CD4-positive, alpha-beta memory T cell (primary cell): ENCODE results near the gene TRH. TPM values are rescaled to one million over a fixed set of nuclear protein-coding genes. Genes with fewer than 3 reads are reported as not detected.
"Not testable (repeated sequence)": the region's sequence is repeated elsewhere in the genome, so short reads cannot be mapped to it uniquely, and the experiment has no call there.

ENCODE experiments used
- CTCF ChIA-PET: fragments of 350-600 bp; sonication (Branson Sonifier 250); formaldehyde crosslinking; loops from one replicate; lab custom pipeline; 2021; ENCODE audit warnings: inconsistent platforms; ENCODE audit not compliant: partially characterized antibody; lab: Charles Lee
- POLR2A ChIA-PET: fragments of 350-600 bp; sonication (Branson Sonifier 250); formaldehyde crosslinking; loops from one replicate; lab custom pipeline; 2021; ENCODE audit not compliant: partially characterized antibody; lab: Charles Lee
- DNase-seq, 5 donors: peaks; one replicate each; pipeline versions ENCODE4 v3.0.0 to v3.0.0-alpha.2; 2020 to 2022; ENCODE audit warnings: mixed read lengths in 1 of 5
- H3K27ac ChIP-seq: one replicate; pipeline ENCODE4 v1.7.0; 2013; ENCODE audit warnings: low read depth, low read length
- H3K27me3 ChIP-seq: 2 replicates; pipeline ENCODE4 v1.7.0; 2013; ENCODE audit warnings: mild to moderate bottlenecking, low read length, moderate library complexity; ENCODE audit not compliant: insufficient read depth
- H3K36me3 ChIP-seq: 2 replicates; pipeline ENCODE4 v1.7.0; 2013; ENCODE audit warnings: mild to moderate bottlenecking, low read length, moderate library complexity; ENCODE audit not compliant: insufficient read depth
- H3K4me1 ChIP-seq: 2 replicates; pipeline ENCODE4 v1.7.0; 2013; ENCODE audit warnings: mild to moderate bottlenecking, low read length, moderate library complexity; ENCODE audit not compliant: insufficient read depth
- H3K4me3 ChIP-seq, 2 donors: one replicate each; pipeline ENCODE4 v1.7.0; 2013; ENCODE audit warnings: low read length in 2 of 2, mild to moderate bottlenecking in 1 of 2
- H3K9me3 ChIP-seq, 2 donors: one replicate each; pipeline ENCODE4 v1.7.0; 2013; ENCODE audit warnings: low read length in 2 of 2, control low read depth in 1 of 2; ENCODE audit not compliant: control insufficient read depth in 1 of 2
- H3K27ac Mint-ChIP-seq, 7 donors: one replicate each; pipeline ENCODE4 v1.8.0; 2020 to 2021; ENCODE audit warnings: mixed read lengths in 7 of 7, mild to moderate bottlenecking in 6 of 7, inconsistent platforms in 3 of 7, moderate library complexity in 3 of 7
- H3K27me3 Mint-ChIP-seq, 2 donors: one replicate each; pipeline ENCODE4 v1.8.0; 2020 to 2021; ENCODE audit warnings: mixed read lengths in 2 of 2
- H3K36me3 Mint-ChIP-seq, 2 donors: one replicate each; pipeline ENCODE4 v1.8.0; 2020 to 2021; ENCODE audit warnings: mixed read lengths in 2 of 2, inconsistent platforms in 1 of 2, mild to moderate bottlenecking in 1 of 2
- H3K4me1 Mint-ChIP-seq, 4 donors: one replicate each; pipeline ENCODE4 v1.8.0; 2020 to 2021; ENCODE audit warnings: mixed read lengths in 4 of 4, mild to moderate bottlenecking in 1 of 4
- H3K4me3 Mint-ChIP-seq, 8 donors: one replicate each; pipeline ENCODE4 v1.8.0; 2020 to 2021; ENCODE audit warnings: mixed read lengths in 8 of 8, mild to moderate bottlenecking in 7 of 8, moderate library complexity in 6 of 8, inconsistent platforms in 3 of 8
- H3K9me3 Mint-ChIP-seq, 8 donors: one replicate each; pipeline ENCODE4 v1.8.0; 2020 to 2021; ENCODE audit warnings: mixed read lengths in 8 of 8, mild to moderate bottlenecking in 5 of 8, inconsistent platforms in 3 of 8, moderate library complexity in 1 of 8
- intact Hi-C: fragments of 100-400 bp; cut with micrococcal nuclease; formaldehyde crosslinking; loops from one replicate; pipeline ENCODE4 v1.15.1; 2023
- polyA plus RNA-seq, 2 donors: library from polyadenylated mRNA; unstranded; fragments of 300-500 nt; fragmentation: Illumina TruSeq; gene quantifications; one replicate each; pipeline ENCODE4 v1.2.3, GENCODE V29; 2021
- total RNA-seq, 2 experiments: library from RNA; stranded (reverse); gene quantifications; one replicate each; pipeline ENCODE4 v1.2.3, GENCODE V29; 2021

TRH gene
- total and polyA plus RNA-seq, 4 experiments from 2014 or later: not detected

DNA sequence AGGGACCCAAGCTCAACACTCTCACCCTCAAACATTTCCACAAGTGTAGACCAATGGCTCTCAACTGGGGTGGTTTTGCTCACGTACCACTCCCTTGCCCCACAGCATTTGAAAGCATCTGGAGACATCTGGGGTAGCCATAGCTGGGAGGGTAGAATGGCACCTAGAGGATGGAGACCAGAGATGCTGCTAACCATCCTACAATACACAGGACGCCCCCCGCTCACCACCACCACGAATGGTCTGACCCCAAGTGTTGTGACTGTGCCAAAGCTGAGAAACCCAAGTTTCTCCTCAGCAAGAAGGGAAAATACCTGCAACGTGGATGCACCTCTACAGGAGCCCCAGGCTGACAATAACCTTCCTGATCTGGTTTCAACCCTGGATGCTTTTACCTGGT lies 24.7 kb downstream of the TRH start:
- H3K4me3 Mint-ChIP-seq, intact Hi-C loops, H3K9me3 ChIP-seq, H3K36me3 ChIP-seq, H3K4me1 ChIP-seq, H3K9me3 Mint-ChIP-seq, CTCF ChIA-PET, H3K4me3 ChIP-seq, H3K27me3 ChIP-seq, POLR2A ChIA-PET, DNase-seq, H3K27ac ChIP-seq, H3K27ac Mint-ChIP-seq, H3K36me3 Mint-ChIP-seq: not testable (repeated sequence)
- peaks cover 0 to 11% (median 8%) of the 10 kb centered on the region in 4 donors for H3K4me1 Mint-ChIP-seq
- peaks cover 11 to 23% of the 10 kb centered on the region in 2 donors for H3K27me3 Mint-ChIP-seq

DNA sequence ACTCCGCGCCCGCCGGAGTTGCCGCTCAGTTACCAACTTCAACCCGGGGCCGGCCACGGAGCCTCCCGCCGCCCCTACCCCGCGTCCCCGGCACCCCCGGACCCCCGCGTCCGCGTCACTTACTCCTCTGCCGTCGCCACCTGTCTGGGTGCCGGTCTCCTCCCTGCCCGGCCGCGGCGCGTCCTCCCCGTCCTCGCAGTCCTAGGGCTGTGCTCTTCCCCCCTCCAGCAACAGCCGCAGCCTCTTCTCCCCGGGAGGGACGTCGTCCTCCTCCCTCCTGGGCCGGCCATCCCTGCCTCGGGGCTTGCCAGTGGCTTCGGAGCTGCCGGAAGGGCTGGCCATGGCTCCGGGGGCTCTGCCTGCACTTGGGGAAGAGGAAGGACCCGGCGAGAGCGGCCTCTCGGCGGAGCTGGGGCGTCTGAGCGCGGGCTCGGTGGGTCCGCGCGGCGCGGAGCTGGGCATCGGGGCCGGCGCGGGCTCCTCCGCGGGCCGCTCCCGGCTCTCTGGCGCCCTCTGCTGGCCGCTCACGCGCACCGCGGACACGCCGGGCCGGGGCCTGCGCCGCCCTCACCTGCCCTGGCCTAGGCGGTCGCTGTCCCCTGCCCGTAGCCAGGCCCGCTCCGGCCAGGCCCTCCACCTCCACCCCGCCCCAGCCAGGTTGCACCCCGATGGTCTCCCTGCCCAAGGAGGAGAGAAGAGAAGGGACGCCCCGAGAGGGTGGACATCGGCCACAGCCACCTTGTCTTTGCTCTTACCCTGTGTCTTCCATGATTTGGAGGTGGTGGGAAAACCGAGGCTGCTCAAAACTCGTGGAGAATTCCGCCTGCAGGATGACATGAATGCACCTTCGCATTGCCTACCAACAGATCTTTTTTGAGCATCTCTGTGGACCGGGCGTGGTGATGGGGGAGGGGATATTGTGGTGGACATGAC lies 28.4 kb downstream of the TRH start:
- H3K4me3 ChIP-seq, POLR2A ChIA-PET, H3K27me3 ChIP-seq, H3K27ac ChIP-seq, H3K9me3 Mint-ChIP-seq, H3K36me3 Mint-ChIP-seq, H3K27ac Mint-ChIP-seq, H3K9me3 ChIP-seq, CTCF ChIA-PET, H3K4me1 ChIP-seq, H3K36me3 ChIP-seq: not testable (repeated sequence)
- Mint-ChIP-seq H3K27me3 (peaks cover 16 to 27% of the 10 kb centered on the region in 2 donors), H3K4me3 (peak overlapping the region; percentile 55 to 74 (median 66)), H3K4me1 (peaks cover 0 to 11% (median 8%) of the 10 kb centered on the region in 4 donors)
- DNase-seq: peak; percentile 43 to 76 (median 64)
- intact Hi-C loops: loop anchor here (1.0 kb wide), 1 partner anchor 375 kb away; no protein-coding TSS in a partner anchor

DNA sequence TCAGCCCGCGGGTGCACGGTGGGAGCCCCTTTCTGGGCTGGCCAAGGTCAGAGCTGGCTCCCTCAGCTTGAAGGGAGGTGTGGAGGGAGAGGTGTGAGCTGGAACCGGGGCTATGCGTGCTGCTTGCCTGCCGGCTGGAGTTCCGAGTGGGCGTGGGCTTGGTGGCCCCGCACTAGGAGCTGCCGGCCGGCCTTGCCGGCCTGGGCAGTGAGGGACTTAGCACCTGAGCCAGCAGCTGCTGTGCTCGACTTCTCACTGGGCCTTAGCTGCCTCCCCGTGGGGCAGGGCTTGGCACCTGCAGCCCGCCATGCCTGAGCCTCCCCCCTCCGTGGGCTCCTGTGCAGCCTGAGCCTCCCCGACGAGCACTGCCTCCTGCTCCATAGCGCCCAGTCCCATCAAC lies 36.0 kb downstream of the TRH start:
- Histone ChIP-seq H3K36me3 (no peaks in the 10 kb centered on the region), H3K9me3 (no peaks in the 10 kb centered on the region), H3K4me3 (no peak overlapping the region), H3K4me1 (no peaks in the 10 kb centered on the region), H3K27me3 (no peaks in the 10 kb centered on the region), H3K27ac (no peak overlapping the region)
- POLR2A ChIA-PET: no interaction called here
- DNase-seq: no peak
- Mint-ChIP-seq H3K4me3 (no peak overlapping the region), H3K4me1 (no peaks in the 10 kb centered on the region), H3K27ac (no peak overlapping the region), H3K36me3 (no peaks in the 10 kb centered on the region), H3K9me3 (no peaks in the 10 kb centered on the region), H3K27me3 (peaks cover 11 to 13% of the 10 kb centered on the region in 2 donors)
- CTCF ChIA-PET: no interaction called here
- intact Hi-C loops: no loop called here

DNA sequence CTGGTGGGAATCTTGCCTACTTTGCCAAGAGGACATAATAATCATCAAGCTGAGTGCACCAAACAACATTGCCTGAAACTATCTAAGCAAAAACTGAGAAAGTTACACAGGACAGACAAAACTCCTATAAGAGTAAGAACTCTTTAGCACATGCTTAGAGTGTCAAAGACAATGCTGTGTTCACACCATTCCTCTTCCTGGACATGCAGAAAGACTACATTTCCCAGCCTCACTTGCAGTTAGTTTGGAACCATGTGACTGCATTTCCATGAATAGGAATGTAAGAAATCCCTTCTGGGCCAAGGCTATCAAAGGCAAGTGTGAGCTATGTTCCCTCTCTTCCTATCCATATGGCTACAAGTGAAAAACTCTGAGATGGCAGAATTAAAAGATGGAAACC lies 37.6 kb downstream of the TRH start:
- H3K36me3 Mint-ChIP-seq, H3K4me3 ChIP-seq, POLR2A ChIA-PET, H3K27ac Mint-ChIP-seq, DNase-seq, H3K9me3 ChIP-seq, H3K27me3 ChIP-seq, H3K4me1 Mint-ChIP-seq, H3K9me3 Mint-ChIP-seq, H3K4me3 Mint-ChIP-seq, H3K27ac ChIP-seq, H3K36me3 ChIP-seq, intact Hi-C loops, H3K4me1 ChIP-seq, CTCF ChIA-PET: not testable (repeated sequence)
- H3K27me3 Mint-ChIP-seq: peaks cover 8 to 14% of the 10 kb centered on the region in 2 donors

DNA sequence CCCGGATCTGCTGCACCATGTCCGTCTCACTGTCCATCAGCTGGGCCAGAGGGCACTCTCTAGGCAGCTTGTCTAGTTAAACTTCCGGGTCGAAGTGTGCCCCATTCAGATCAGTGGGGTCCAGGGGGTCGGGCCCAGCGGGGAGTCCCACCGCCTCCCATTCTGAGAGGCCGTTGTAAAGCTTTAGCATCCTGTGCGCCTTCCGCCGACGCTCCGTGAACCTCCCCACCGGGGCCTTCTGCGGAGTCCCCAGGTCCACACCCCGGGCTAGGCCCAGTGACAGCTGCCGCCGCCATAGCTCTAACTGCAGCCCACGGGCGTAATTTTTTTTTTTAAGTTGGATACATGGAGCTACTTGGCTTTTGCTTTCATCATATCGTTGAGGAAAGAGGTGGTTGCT lies 38.7 kb downstream of the TRH start:
- H3K9me3 Mint-ChIP-seq, H3K4me3 ChIP-seq, H3K27me3 ChIP-seq, H3K4me1 ChIP-seq, POLR2A ChIA-PET, DNase-seq, H3K4me1 Mint-ChIP-seq, H3K27ac ChIP-seq, H3K4me3 Mint-ChIP-seq, H3K9me3 ChIP-seq, H3K36me3 Mint-ChIP-seq, intact Hi-C loops, H3K27ac Mint-ChIP-seq, H3K36me3 ChIP-seq: not testable (repeated sequence)
- CTCF ChIA-PET: interaction anchor here (0.6 kb wide), 1 partner anchor 400 kb away, joined by 3 read pairs; no protein-coding TSS in a partner anchor
- H3K27me3 Mint-ChIP-seq: peaks cover 10 to 16% of the 10 kb centered on the region in 2 donors

DNA sequence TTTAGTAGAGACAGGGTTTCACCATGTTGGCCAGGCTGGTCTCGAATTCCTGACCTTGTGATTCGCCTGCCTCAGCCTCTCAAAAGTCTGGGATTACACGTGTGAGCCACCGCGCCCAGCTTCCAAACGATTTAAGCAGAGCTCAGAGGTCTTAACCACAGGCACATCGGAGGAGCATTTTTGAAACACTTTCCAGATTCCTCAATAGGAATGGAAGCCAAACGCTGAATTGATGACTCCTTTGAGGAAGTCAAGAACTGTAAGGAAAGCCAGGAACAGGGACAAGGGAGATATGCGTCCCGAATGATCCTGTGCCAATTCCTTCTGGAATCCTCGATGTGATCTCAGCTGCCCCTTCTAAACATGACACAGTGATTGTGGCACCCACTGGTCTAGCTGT lies 40.0 kb downstream of the TRH start:
- Histone ChIP-seq H3K4me1 (no peaks in the 10 kb centered on the region), H3K36me3 (no peaks in the 10 kb centered on the region), H3K9me3 (no peaks in the 10 kb centered on the region), H3K27me3 (no peaks in the 10 kb centered on the region), H3K4me3 (no peak overlapping the region), H3K27ac (no peak overlapping the region)
- CTCF ChIA-PET: no interaction called here
- POLR2A ChIA-PET: no interaction called here
- no peak overlapping the region for H3K4me3 Mint-ChIP-seq
- intact Hi-C loops: no loop called here
- no peak for DNase-seq
- H3K27ac Mint-ChIP-seq: no peak overlapping the region
- H3K27me3 Mint-ChIP-seq: peaks cover 11 to 14% of the 10 kb centered on the region in 2 donors
- H3K36me3 Mint-ChIP-seq: no peaks in the 10 kb centered on the region
- no peaks in the 10 kb centered on the region for H3K9me3 Mint-ChIP-seq
- H3K4me1 Mint-ChIP-seq: no peaks in the 10 kb centered on the region

DNA sequence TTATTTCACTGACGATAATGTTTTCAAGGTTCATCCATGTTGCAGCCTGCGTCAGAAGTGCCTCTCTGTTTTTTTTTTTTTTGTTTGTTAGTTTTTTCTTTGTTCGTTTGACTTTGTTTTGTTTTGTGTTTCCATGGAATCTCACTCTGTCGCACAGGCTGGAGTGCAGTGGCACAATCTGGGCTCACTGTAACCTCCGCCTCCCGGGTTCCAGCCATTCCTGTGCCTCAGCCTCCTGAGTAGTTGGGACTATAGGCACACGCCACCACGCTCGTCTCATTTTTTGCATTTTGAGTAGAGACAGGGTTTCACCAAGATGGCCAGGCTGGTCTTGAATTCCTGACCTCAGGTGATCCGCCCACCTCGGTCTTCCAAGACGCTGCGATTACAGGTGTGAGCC lies 43.1 kb downstream of the TRH start:
- H3K36me3 Mint-ChIP-seq, CTCF ChIA-PET, H3K27me3 ChIP-seq, H3K36me3 ChIP-seq, H3K27ac ChIP-seq, H3K4me3 ChIP-seq, H3K4me1 ChIP-seq, DNase-seq, POLR2A ChIA-PET, H3K9me3 ChIP-seq, H3K27ac Mint-ChIP-seq, intact Hi-C loops, H3K9me3 Mint-ChIP-seq, H3K4me3 Mint-ChIP-seq, H3K4me1 Mint-ChIP-seq: not testable (repeated sequence)
- peaks cover 12 to 18% of the 10 kb centered on the region in 2 donors for H3K27me3 Mint-ChIP-seq
